CD4-positive, alpha-beta T cell treated with Interferon gamma for 1 hour (primary cell): Measurements from ENCODE around the gene STAC3.
"Not testable (repeated sequence)": the region's sequence is repeated elsewhere in the genome, so short reads cannot be mapped to it uniquely, and the experiment has no call there.

Source experiments
- DNase-seq: peaks from one replicate; pipeline ENCODE4 v3.0.0-alpha.2; 2020

Gene STAC3

GRCh38 chr12:57250956-57251355 is at the start of gene STAC3:
Gene STAC3, minus strand, starts transcription at chr12:57251187. Its CDS starts 1,551 bp downstream, at chr12:57249636.
- no peak for DNase-seq

DNA sequence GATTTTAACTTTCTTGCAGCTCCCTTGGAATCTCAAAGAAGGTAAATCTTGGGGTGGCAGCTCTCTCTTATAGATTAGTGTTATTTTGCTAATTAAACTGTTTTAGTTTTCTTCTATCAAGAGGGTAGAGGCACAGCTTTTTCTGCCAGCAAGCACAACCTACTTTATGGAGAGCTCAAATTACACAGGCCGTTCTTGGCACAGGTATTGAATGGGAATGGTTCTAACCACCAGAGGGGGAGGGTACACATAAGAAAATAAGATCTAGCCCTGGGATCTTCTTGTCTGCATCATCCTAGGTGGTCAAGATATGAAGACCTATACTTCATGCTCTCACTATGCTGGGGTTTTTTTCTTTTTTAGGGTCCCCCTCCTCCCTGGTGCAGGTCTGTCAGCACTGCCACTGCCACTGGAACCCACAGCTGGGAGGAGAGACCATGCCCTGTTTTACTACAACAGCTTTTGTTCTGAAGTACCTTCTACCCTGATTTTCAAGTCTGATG is 48.6 kb upstream of the STAC3 start:
- no peak for DNase-seq

- no peak for DNase-seq
Measured at GRCh38 chr12:57296291-57296690, 45.3 kb upstream of the STAC3 start.

DNA sequence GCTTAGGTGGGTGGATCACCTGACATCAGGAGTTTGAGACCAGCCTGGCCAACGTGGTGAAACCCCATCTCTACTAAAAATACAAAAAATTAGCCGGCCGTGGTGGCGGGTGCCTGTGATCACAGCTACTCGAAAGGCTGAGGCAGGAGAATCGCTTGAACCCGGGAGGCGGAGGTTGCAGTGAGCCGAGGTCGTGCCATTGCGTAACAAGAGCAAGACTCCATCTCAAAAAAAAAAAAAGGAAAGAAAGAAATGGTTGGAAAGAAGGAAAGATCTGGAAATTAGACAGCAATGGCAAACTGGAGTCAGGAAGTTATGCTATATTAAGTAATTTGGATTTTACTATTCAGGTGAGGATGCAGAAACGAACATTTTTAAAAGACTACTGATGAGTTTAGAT is 31.1 kb upstream of the STAC3 start:
- not testable (repeated sequence) for DNase-seq

DNA sequence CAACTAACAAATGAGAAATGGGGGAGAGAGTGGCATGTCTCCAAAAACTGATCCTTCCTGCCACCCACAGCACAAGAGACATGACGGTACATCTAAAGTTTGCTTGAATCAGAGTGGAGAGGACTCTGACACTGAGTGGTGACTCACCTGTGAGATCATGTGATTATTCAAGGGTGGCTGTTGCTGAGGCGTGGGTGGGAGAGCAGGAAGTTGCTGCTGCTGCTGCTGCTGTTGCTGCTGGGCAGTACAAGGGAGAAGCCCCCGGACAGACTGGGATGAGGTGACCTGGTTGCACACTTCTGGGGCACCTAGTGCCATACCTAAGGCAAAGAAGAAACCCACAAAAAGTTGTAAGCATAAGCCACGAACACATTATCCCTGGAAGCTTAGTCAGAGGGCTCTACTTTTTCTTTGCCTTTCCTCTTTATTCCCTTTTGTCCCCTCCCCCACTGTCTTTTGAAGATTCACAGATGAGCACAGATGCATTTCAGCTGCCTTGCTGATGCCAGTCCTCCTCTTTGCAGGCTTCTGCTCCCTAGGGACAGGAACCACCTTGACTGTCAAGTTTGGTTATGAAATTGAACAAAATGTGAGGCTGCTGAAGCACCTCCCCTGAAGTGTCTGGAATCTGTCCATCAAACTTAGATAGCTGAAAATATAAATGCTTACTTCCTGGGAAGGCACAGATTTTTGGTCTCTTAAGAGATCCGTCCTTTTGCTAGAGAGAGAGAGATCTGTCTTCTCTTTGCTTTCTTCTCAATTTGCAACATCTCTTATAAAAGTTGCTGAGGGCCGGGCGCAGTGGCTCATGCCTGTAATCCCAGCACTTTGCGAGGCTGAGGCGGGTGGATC is 29.4 kb upstream of the STAC3 start:
- DNase-seq, result peak; percentile 57

GRCh38 chr12:57278465-57279381 is 27.7 kb upstream of the STAC3 start:
- no peak for DNase-seq

DNA sequence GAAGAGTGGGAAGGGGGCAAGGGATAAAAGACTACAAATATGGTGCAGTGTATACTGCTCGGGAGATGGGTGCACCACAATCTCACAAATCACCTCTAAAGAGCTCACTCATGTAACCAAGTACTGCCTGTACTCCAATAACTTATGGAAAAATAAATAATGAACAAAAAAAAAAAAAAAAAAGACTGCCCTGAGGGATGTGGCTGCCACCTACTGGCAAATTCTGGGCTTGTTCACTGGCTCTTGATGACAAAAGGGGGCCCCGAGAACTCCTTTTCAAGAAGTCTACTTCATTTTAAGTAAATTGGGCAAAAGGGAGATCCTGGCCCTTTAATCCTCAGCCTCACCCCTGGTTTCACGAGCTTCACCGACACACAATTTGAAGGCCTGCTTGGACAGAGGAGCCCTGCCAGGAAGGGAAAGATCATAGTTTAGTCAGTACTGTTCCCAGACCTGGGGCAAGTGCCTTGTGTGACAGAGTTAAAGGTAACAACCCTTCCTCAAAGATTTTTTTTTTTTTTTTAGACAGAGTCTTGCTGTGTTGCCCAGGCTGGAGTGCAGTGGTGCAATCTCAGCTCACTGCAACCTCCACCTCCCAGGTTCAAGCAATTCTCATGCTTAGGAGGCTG is 26.1 kb upstream of the STAC3 start:
- no peak for DNase-seq

DNA sequence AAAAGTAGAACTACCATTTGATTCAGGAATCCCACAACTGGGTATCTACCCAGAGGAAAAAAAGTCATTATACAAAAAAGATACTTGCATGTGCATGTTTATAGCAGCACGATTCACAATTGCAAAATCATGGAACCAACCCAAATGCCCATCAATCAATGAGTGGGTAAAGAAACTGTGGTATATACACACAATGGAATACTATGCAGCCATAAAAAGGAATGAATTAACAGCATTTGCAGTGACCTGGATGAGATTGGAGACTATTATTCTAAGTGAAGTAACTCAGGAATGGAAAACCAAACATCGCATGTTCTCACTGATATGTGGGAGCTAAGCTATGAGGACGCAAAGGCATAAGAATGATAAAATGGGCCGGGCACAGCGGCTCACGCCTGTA is 25.2 kb upstream of the STAC3 start:
- DNase-seq, result not testable (repeated sequence)

DNA sequence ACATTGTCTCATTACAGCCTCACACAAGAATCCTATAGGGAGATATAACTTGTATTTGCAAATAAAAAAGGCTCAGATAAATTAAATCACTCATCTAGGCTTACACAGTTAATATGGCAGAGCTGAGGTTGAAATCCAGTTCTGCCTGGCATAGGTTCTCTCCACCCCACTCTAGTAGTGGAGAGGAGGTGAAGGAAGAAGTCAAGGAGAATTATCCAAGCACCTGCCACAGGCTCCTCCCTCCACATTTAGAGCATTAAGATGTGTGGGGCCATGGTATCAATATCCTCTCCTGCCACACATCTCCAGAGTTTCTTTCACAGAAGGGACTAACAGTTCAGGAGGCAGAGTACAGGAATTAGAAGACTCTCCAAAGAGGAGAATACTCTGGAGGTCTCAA is 22.5 kb upstream of the STAC3 start:
- DNase-seq, result no peak

GRCh38 chr12:57272337-57273151 is 21.6 kb upstream of the STAC3 start:
- DNase-seq, result no peak

GRCh38 chr12:57270966-57271470 is 20.0 kb upstream of the STAC3 start:
- DNase-seq, result no peak

DNA sequence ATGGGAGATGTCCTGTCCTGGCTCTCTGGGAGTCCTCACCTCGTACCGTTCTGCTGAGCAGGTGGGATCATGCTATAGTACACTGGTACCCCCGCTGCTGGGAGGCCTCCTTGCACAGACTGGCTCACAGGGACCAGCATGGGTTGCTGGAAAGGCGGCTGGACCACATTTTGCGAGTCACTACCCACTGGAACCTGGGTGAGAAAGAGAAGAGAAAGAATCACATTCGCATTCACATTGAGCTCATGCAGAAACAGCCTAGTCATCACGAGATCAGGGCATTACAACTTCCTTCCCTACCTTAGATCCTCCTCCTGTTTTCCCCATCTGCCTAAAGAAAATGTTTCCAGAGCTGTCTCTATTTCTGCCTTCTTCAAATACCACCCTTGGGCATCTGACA is 17.3 kb upstream of the STAC3 start:
- DNase-seq, result no peak

DNA sequence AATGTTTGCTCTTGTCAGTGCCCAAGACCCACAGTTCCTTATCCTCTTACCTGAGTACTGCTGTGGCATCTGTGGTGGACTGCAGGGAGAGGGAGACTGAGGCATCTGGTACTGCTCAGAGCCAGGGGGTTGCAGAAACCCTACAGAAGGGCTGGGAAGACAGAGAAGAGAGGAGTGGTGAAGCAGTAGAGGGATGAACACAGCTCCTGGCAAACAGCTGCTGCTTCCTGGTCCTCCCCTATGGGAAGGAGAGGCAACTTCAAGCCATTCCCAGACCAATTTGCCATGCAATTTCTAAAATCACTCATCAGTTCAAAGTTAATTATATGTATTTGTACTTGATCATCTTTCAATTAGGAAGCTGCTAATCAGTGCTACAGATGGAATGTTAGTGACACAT is 15.7 kb upstream of the STAC3 start:
- DNase-seq, result no peak

GRCh38 chr12:57263096-57263495 is 12.1 kb upstream of the STAC3 start:
- DNase-seq, result no peak

DNA sequence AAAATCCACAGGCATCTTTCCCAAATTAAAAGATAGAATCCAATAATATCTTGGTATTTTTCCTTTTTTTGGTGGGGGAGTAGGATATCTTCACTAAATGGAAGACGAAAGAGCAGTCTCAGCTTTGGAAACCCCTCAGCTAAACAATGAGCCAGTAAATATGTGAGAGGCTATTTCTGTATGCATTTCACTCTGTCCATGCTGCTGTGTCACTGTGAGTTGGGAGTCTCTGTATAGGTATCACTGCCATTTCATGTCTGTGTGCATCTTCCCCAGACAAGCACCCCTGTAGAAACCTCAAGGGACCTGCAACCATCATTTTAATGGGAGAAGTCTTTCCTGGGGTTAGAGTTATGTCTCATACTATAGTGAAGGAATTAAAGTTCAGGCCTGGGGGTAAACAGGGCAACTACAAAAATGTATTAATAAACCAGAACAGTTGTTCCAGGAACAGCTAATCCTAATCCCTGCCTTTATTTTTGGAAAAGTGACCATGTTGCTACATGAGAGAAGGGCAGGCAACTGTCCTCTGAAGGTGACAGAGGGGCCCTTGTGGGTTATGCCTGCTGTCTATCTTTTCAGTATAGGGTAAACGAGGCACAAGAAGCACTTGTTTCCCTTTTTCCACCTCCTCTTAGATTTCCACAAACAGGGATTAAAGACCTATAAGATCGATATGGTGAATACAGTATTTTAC is 11.3 kb upstream of the STAC3 start:
- no peak for DNase-seq

DNA sequence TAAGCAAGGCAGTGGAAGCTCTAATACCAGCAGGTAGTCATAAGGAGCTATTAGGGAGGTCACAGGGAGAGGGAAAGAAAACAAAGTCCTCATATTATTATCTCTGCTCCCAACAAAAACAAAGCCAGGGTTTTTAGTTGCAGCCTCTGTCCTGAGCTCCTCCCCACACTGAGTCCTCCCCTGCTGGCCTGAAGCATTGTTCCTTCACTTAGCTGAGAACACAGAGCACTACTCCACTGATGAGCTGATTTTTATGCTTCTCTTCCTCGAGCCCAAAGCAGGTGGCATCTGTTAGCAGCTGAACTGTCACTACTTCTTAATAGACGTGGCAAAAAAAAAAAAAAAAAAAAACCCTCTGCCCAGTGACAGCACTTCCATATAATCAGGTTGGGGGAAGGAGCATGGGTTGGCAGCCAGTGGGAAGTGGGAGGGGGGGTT is 10.5 kb upstream of the STAC3 start:
- no peak for DNase-seq

DNA sequence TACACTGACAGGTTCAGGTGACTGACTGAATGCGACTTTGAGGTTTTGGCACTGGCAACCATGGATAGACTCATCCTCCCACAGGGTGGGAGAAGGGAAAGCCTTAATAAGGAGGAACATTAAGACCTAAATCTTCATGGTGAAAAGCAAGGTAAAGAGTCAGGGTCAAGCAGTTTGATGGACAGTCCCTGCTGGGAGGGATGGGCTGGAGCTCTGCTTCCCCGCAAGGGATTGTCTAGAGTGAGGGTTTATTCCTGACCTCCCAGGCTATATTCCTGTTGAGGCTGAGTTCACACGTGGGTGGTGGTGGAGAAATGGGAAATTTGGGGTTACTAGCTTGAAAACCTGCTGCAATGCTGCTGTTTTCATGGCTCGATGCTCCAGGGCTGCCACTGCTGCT is 9.4 kb upstream of the STAC3 start:
- DNase-seq, result no peak

DNA sequence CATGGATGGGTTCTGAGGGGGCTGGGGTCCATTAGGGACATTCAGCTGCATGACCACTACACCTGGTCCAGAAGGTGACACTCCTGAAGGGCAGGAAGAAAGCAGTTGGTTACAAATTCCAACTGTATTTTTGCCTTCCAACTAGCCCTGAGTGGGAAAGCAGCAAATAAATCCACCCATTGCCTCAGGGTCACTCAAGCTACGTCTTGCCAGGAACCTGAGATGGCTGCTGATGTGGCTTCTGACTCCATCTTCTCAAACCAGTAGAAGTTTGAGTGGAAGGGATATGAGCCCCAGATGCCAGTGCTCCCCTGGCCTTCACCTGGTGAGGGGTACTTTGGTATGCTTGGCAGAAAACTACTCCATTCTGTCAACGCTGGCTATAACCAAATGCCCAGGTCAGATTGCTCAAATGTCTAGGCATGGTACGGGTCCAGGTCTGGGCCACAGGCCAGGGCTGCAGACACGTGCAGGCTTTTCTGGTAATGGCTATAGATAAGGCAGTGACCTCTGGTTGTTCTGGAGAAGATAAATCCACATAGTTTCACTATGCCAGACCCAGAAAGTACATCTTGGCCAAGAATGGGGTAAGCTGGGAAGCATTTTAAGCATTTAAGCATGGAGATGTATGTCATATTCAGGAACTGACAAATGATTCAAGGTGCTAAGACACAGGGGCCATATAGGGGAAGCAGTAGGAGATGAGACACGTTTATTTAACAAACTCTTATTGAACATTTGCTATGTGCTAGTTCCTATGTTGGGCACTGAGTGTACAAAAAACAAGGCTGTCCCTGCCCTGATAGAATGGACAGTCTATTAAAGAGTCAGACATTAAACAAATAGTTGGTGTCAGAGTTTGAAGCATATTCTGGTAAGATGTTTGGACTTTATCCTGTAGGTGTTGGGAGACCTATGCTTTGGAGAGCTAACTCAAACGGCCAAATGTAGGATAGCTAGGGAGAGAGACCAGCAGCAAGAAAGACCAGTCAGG is 8.3 kb upstream of the STAC3 start:
- no peak for DNase-seq

GRCh38 chr12:57255916-57256315 is 4.9 kb upstream of the STAC3 start:
- no peak for DNase-seq
